NCI-H146 treated with DMSO at 0.1 percent for 48 hours (cell line): Measurements from ENCODE around the gene PCDHB9.
A peak's percentile ranks its signal among the peaks of the same experiment; 100 is the strongest.
"Not testable (repeated sequence)": the region's sequence is repeated elsewhere in the genome, so short reads cannot be mapped to it uniquely, and the experiment has no call there.

Experiments used
- DNase-seq: peaks from one replicate; lab custom pipeline; 2025; ENCODE audit not compliant: unreplicated experiment; lab: John Stamatoyannopoulos, UW

The PCDHB9 gene

DNA sequence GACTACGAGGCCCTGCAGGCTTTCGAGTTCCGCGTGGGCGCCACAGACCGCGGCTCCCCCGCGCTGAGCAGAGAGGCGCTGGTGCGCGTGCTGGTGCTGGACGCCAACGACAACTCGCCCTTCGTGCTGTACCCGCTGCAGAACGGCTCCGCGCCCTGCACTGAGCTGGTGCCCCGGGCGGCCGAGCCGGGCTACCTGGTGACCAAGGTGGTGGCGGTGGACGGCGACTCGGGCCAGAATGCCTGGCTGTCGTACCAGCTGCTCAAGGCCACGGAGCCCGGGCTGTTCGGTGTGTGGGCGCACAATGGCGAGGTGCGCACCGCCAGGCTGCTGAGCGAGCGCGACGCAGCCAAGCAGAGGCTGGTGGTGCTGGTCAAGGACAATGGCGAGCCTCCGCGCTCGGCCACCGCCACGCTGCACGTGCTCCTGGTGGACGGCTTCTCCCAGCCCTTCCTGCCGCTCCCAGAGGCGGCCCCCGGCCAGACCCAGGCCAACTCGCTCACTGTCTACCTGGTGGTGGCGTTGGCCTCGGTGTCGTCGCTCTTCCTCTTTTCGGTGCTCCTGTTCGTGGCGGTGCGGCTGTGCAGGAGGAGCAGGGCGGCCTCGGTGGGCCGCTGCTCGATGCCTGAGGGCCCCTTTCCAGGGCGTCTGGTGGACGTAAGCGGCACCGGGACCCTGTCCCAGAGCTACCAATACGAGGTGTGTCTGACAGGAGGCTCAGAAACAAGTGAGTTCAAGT is 2.7 kb upstream of the PCDHB9 start:
- DNase-seq: not testable (repeated sequence)

GRCh38 chr5:141188682-141189081 is 1.7 kb downstream of the PCDHB9 start:
- DNase-seq: not testable (repeated sequence)

DNA sequence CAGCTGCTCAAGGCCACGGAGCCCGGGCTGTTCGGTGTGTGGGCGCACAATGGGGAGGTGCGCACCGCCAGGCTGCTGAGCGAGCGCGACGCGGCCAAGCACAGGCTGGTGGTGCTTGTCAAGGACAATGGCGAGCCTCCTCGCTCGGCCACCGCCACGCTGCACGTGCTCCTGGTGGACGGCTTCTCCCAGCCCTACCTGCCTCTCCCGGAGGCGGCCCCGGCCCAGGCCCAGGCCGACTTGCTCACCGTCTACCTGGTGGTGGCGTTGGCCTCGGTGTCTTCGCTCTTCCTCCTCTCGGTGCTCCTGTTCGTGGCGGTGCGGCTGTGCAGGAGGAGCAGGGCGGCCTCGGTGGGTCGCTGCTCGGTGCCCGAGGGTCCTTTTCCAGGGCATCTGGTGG is 2.2 kb downstream of the PCDHB9 start:
- DNase-seq: not testable (repeated sequence)

GRCh38 chr5:141192110-141192725 is 5.3 kb downstream of the PCDHB9 start, which contains the start of gene PCDHB10:
Gene PCDHB10 (plus strand): TSS chr5:141192353. CDS start chr5:141192553, 200 bp downstream.
- DNase-seq: peak; percentile 36

- DNase-seq: not testable (repeated sequence)
Measured at GRCh38 chr5:141194332-141194731, 7.4 kb downstream of the PCDHB9 start.

GRCh38 chr5:141196363-141196762 is 9.4 kb downstream of the PCDHB9 start:
- no peak for DNase-seq

DNA sequence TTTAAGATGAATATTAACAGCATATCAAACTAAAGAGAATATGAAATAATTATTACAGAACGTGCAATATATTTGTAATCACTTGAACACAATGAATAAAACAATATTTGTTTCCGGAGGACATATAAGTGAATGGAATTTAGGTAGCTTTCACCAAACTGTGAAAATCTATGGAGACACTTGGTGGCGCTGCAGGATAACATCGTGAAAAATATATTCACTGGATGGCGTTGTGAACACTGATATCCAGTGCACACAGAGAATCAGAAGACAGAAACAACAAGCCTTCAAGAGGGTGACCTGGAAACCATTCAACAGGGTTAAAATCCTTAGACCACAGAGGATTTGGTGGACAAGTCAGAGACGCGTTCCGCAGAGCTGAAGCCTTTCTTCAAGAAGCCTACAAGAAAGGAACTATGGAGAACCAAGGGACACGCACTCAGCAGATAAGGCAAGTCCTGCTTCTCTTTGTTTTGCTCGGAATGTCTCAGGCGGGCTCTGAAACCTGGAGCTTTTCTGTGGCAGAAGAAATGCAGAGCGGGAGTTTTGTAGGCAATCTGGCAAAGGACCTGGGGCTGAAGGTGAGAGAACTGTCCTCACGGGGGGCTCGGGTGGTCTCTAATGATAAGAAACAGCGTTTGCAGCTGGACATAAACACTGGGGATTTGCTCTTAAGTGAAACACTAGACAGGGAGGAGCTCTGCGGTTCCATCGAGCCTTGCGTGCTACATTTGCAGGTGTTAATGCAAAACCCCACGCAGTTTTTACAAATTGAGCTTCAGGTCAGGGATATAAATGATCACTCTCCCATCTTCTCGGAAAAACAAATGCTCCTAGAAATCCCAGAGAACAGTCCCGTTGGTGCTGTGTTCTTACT is 12.6 kb downstream of the PCDHB9 start, which contains the start of gene PCDHB11:
Gene PCDHB11 (plus strand): TSS at position 269 of the 877 bp plus-strand sequence. CDS start 148 bp downstream, at position 417.
- peak; percentile 51 for DNase-seq

DNA sequence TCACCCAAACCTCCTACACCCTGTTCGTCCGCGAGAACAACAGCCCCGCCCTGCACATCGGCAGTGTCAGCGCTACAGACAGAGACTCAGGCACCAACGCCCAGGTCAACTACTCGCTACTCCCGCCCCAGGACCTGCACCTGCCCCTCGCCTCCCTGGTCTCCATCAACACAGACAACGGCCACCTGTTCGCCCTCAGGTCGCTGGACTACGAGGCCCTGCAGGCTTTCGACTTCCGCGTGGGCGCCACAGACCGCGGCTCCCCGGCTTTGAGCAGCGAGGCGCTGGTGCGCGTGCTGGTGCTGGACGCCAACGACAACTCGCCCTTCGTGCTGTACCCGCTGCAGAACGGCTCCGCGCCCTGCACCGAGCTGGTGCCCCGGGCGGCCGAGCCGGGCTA is 14.2 kb downstream of the PCDHB9 start:
- DNase-seq: not testable (repeated sequence)

GRCh38 chr5:141201646-141202045 is 14.7 kb downstream of the PCDHB9 start:
- not testable (repeated sequence) for DNase-seq

DNA sequence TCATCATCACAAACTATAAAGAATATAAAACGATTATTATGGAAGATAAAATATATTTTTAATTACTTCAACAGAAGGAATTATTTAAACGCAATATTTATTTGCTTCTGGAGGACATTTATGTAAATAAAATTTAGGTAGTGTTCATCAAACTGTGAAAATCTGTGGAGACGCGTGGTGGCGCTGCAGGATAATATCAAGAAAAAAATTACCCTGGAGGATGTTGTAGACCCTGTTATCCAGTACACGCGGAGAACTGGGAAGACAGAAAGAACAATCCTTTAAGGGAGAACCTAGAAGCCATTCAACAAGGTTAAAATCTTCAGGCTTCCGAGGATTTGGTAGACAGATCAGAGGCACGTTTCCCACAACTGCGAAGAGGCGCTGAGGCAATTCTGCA is 21.5 kb downstream of the PCDHB9 start, which contains the start of gene PCDHB12:
Gene PCDHB12 (plus strand): TSS at position 242 of the 400 bp plus-strand sequence. CDS start 189 bp downstream, outside the sequence.
- no peak for DNase-seq

DNA sequence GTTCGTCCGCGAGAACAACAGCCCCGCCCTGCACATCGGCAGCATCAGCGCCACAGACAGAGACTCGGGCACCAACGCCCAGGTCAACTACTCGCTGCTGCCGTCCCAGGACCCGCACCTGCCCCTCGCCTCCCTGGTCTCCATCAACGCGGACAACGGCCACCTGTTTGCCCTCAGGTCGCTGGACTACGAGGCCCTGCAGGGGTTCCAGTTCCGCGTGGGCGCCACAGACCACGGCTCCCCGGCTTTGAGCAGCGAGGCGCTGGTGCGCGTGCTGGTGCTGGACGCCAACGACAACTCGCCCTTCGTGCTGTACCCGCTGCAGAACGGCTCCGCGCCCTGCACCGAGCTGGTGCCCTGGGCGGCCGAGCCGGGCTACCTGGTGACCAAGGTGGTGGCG is 23.3 kb downstream of the PCDHB9 start:
- not testable (repeated sequence) for DNase-seq

DNA sequence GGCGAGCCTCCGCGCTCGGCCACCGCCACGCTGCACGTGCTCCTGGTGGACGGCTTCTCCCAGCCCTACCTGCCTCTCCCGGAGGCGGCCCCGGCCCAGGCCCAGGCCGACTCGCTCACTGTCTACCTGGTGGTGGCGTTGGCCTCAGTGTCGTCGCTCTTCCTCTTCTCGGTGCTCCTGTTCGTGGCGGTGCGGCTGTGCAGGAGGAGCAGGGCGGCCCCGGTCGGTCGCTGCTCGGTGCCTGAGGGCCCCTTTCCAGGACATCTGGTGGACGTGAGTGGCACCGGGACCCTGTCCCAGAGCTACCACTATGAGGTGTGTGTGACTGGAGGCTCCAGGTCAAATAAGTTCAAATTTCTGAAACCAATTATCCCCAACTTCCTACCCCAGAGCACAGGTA is 23.9 kb downstream of the PCDHB9 start:
- not testable (repeated sequence) for DNase-seq

DNA sequence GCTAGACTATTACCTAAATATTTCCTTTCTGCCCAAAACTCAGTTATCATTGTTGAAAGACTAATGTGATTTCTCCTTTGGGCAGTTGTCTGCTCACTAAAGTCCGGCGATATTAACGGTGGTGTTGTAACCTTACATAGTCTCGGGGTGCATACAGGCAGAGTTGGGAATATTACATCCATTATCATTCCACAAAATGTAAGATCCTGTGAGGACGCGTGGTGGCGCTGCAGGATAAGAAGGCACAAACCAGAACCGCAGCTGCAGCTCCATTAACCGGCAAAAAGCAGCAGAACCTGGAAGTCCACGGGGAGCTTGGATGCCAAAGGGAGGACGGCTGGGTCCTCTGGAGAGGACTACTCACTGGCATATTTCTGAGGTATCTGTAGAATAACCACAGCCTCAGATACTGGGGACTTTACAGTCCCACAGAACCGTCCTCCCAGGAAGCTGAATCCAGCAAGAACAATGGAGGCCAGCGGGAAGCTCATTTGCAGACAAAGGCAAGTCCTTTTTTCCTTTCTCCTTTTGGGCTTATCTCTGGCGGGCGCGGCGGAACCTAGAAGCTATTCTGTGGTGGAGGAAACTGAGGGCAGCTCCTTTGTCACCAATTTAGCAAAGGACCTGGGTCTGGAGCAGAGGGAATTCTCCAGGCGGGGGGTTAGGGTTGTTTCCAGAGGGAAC is 26.8 kb downstream of the PCDHB9 start, which contains the start of gene PCDHB13:
Gene PCDHB13 (plus strand): TSS at position 264 of the 684 bp plus-strand sequence. CDS start 205 bp downstream, at position 469.
- not testable (repeated sequence) for DNase-seq

GRCh38 chr5:141214583-141214982 is 27.6 kb downstream of the PCDHB9 start:
- DNase-seq: not testable (repeated sequence)

GRCh38 chr5:141215504-141215903 is 28.5 kb downstream of the PCDHB9 start:
- not testable (repeated sequence) for DNase-seq

- DNase-seq: not testable (repeated sequence)
Measured at GRCh38 chr5:141216035-141216434, 29.1 kb downstream of the PCDHB9 start.

DNA sequence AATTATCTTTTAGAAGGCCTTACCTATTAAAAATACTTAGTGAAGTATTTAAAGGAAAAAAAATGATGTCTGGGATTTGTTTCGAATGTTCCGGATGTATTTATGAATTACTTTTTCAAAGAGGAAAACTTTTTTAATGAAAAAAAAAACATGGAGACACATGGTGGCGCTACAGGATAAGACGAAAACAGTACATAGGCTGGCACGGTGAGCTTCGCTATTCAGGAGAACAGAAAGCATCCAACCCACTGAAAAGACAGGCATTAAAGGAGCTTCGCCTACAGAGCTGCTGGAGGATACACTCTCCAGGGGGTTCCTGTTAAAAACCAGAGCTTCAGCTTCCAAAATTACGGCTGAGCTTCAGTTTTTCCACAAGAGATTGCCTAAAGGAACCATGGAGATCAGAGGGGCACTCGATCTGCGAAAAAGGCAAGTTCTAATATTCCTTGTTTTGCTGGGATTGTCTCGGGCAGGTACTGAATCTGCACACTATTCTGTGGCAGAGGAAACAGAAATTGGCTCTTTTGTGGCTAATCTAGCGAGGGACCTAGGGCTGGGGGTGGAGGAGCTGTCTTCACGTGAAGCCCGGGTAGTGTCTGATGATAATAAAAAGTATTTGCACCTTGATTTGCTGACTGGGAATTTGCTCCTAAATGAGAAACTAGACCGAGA is 36.3 kb downstream of the PCDHB9 start, which contains the start of gene PCDHB14:
Gene PCDHB14 (plus strand): TSS at position 232 of the 672 bp plus-strand sequence. CDS start 163 bp downstream, at position 395.
- DNase-seq: peak; percentile 58

- DNase-seq: not testable (repeated sequence)
Measured at GRCh38 chr5:141224844-141225243, 37.9 kb downstream of the PCDHB9 start.

GRCh38 chr5:141225421-141225820 is 38.5 kb downstream of the PCDHB9 start:
- not testable (repeated sequence) for DNase-seq
